ENCODE data around the gene CPN2. TPM values are rescaled to one million over a fixed set of nuclear protein-coding genes. Genes with fewer than 3 reads are reported as not detected.

The CPN2 gene
- total and polyA plus RNA-seq, 10 of the 15 experiments (the other 5 are each of a cell fraction or from before 2014, with no cell fraction given), result not detected

DNA sequence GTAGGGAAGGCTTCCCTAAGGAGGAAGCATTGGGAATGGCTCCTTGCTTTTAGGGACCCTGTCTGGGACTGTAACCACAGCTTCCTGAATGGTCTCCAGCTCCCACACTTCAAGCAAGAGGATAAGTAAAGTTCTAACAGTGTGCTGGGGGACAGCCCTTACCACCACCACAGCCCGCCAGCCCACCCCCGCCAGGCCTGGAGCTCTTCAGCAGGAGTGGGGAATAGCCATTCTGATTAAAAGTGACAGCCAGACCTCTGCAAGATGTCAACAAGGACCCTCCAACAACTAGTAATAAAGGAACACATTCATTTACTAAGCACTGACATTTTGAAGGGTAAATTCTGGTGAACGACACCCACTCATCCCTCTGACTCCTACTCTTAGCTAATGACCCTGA lies 49.4 kb downstream of the CPN2 start:
- CTCF ChIA-PET, result interaction anchor here (0.6 kb wide), 1 partner anchor 85 kb away, joined by 3 read pairs; no protein-coding TSS in a partner anchor
- Histone ChIP-seq H2AFZ (ENCODE audit: control insufficient read depth, low read depth, low read length) (no peak overlapping the region), H3K9ac (ENCODE audit: control insufficient read depth, insufficient read depth, low read length) (no peak overlapping the region), H3K27ac (ENCODE audit: control insufficient read depth, insufficient read depth) (no peak overlapping the region), H3K4me3 (no peak overlapping the region), H3K36me3 (ENCODE audit: control insufficient read depth in 2 of 2, insufficient read depth in 2 of 2, low read length in 1 of 2) (no peaks in the 10 kb centered on the region), H3K27me3 (replicated peaks in 1 of 2; ENCODE audit: control insufficient read depth in 2 of 2, insufficient read depth in 2 of 2, low read length in 1 of 2) (no peaks in the 10 kb centered on the region), H4K20me1 (ENCODE audit: control insufficient read depth, insufficient read depth) (no peaks in the 10 kb centered on the region), H3K79me2 (ENCODE audit: control insufficient read depth, insufficient read depth, low read length) (no peaks in the 10 kb centered on the region), H3K9me3 (replicated peaks; ENCODE audit: control insufficient read depth, insufficient read depth, low read length) (no peaks in the 10 kb centered on the region; the same call in 2 of the 3 replicates), H3K4me2 (ENCODE audit: control insufficient read depth, insufficient read depth) (no peak overlapping the region), H3K4me1 (ENCODE audit: control insufficient read depth, insufficient read depth, low read length) (peaks cover 17% of the 10 kb centered on the region)
- SMC1A ChIA-PET (ENCODE audit: uncharacterized antibody, unreplicated experiment), result interaction anchor here (1.0 to 1.1 kb wide), 2 partner anchors 14 to 178 kb away, joined by 3 read pairs; no protein-coding TSS in a partner anchor
- no peak for ATAC-seq
- 93% methylated on average over 3 of the region's 3 CpGs for WGBS (ENCODE audit: insufficient coverage, insufficient replicate concordance, low lambda C conversion rate, missing lambda C conversion rate)
- BruUV-seq (replicated peaks), result no TSS peak
- no peak for FAIRE-seq
- in situ Hi-C loops (cut with MboI) (no loop called here), intact Hi-C loops (cut with micrococcal nuclease; ENCODE audit: unreplicated experiment) (no loop called here)
- DNase-seq (ENCODE audit: low read depth, low spot score), result no peak
- POLR2A ChIA-PET, result interaction anchor here (0.5 kb wide), 1 partner anchor 628 kb away, joined by 3 read pairs; no protein-coding TSS in a partner anchor
- RAD21 ChIA-PET (ENCODE audit: unreplicated experiment), result no interaction called here
- no peak for TF ChIP-seq TBL1XR1 (IDR thresholded peaks at IDR 0.05; ENCODE audit: low read depth, low read length)
- no peak for TF ChIP-seq TCF7 (IDR thresholded peaks at IDR 0.05; ENCODE audit: borderline replicate concordance)
- TF ChIP-seq, protein P1, sequence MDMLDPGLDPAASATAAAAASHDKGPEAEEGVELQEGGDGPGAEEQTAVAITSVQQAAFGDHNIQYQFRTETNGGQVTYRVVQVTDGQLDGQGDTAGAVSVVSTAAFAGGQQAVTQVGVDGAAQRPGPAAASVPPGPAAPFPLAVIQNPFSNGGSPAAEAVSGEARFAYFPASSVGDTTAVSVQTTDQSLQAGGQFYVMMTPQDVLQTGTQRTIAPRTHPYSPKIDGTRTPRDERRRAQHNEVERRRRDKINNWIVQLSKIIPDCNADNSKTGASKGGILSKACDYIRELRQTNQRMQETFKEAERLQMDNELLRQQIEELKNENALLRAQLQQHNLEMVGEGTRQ (IDR thresholded peaks at IDR 0.05; ENCODE audit: borderline replicate concordance, low read depth, low read length), result no peak
- TF ChIP-seq, protein P2, sequence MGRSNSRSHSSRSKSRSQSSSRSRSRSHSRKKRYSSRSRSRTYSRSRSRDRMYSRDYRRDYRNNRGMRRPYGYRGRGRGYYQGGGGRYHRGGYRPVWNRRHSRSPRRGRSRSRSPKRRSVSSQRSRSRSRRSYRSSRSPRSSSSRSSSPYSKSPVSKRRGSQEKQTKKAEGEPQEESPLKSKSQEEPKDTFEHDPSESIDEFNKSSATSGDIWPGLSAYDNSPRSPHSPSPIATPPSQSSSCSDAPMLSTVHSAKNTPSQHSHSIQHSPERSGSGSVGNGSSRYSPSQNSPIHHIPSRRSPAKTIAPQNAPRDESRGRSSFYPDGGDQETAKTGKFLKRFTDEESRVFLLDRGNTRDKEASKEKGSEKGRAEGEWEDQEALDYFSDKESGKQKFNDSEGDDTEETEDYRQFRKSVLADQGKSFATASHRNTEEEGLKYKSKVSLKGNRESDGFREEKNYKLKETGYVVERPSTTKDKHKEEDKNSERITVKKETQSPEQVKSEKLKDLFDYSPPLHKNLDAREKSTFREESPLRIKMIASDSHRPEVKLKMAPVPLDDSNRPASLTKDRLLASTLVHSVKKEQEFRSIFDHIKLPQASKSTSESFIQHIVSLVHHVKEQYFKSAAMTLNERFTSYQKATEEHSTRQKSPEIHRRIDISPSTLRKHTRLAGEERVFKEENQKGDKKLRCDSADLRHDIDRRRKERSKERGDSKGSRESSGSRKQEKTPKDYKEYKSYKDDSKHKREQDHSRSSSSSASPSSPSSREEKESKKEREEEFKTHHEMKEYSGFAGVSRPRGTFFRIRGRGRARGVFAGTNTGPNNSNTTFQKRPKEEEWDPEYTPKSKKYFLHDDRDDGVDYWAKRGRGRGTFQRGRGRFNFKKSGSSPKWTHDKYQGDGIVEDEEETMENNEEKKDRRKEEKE (IDR thresholded peaks at IDR 0.05), result no peak
- TF ChIP-seq ZBTB33 (IDR thresholded peaks at IDR 0.05), result no peak
- TF ChIP-seq ZSCAN29 (IDR thresholded peaks at IDR 0.05), result no peak
- TF ChIP-seq POU2F2 (IDR thresholded peaks at IDR 0.05; ENCODE audit: borderline replicate concordance, low read depth, low read length), result no peak
- TF ChIP-seq, protein P3, sequence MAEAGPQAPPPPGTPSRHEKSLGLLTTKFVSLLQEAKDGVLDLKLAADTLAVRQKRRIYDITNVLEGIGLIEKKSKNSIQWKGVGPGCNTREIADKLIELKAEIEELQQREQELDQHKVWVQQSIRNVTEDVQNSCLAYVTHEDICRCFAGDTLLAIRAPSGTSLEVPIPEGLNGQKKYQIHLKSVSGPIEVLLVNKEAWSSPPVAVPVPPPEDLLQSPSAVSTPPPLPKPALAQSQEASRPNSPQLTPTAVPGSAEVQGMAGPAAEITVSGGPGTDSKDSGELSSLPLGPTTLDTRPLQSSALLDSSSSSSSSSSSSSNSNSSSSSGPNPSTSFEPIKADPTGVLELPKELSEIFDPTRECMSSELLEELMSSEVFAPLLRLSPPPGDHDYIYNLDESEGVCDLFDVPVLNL (IDR thresholded peaks at IDR 0.05; ENCODE audit: low read depth, low read length), result no peak
- TF ChIP-seq RCOR1 (conservative IDR thresholded peaks at IDR 0.05; ENCODE audit: low read depth, low read length), result no peak
- TF ChIP-seq CBX5 (IDR thresholded peaks at IDR 0.05; ENCODE audit: low read depth), result no peak
- TF ChIP-seq BRCA1 (IDR thresholded peaks at IDR 0.05; ENCODE audit: low read depth, low read length), result no peak
- no peak for TF ChIP-seq ASH2L (IDR thresholded peaks at IDR 0.05; ENCODE audit: borderline replicate concordance, low read depth)
- TF ChIP-seq NBN (IDR thresholded peaks at IDR 0.05), result no peak
- TF ChIP-seq CHD2 (IDR thresholded peaks at IDR 0.05; ENCODE audit: borderline replicate concordance, low read depth, low read length), result no peak
- TF ChIP-seq MTA3 (IDR thresholded peaks at IDR 0.05; ENCODE audit: borderline replicate concordance, low read length), result no peak
